HepG2 (cell line): ENCODE results near the gene CCDC154. TPM values are rescaled to one million over a fixed set of nuclear protein-coding genes. Genes with fewer than 3 reads are reported as not detected.

ENCODE experiments used
- ATAC-seq: fragments of 200-7000 bp; cut with Tn5 transposase; 3 replicates; pipeline ENCODE4 v1.9.1; 2020; ENCODE audit warnings: mild to moderate bottlenecking, moderate library complexity
- BruUV-seq: library from RNA; stranded (reverse); fragments of 400-500 nt; replicated peaks from 2 replicates; lab custom pipeline; 2021; lab: Mats Ljungman, UMichigan
- CTCF ChIA-PET: fragments of 300-600 bp; formaldehyde crosslinking; extraction: SDS; loops from one replicate; lab custom pipeline; 2021; ENCODE audit warnings: low total read pairs, inconsistent platforms, low intra/inter-chr PET ratio; lab: Yijun Ruan, JAX
- POLR2A ChIA-PET: fragments of 350-600 bp; sonication (Branson Sonifier 250); formaldehyde crosslinking; loops from one replicate; lab custom pipeline; 2020; ENCODE audit warnings: antibody characterized with exemption, inconsistent platforms; lab: Yijun Ruan, JAX
- DNase-seq: peaks from one replicate; pipeline ENCODE4 v3.0.0-alpha.2; 2015; ENCODE audit warnings: low spot score
- FAIRE-seq: peaks from 3 replicates; lab custom pipeline; 2011; peaks lifted over from hg19 to GRCh38; lab: Jason Lieb, UNC
- H2AFZ ChIP-seq: one replicate; pipeline ENCODE4 v1.6.1; 2011; ENCODE audit warnings: low read length, inconsistent platforms
- H3K27ac ChIP-seq: fragments of 300-600 bp; 3 replicates; pipeline ENCODE4 v1.8.0; 2011; ENCODE audit warnings: mixed run types, mild to moderate bottlenecking, mixed read lengths, low read length, inconsistent platforms; ENCODE audit not compliant: insufficient read depth; ENCODE audit errors: extremely low read length
- H3K27me3 ChIP-seq, 2 experiments: fragments of 200-600 bp in 1 of 2; 2 replicates in 1 of 2; 3 replicates in 1 of 2; pipeline versions ENCODE4 v1.6.0 to v1.8.0; 2011; ENCODE audit warnings: low read length in 2 of 2, mild to moderate bottlenecking in 2 of 2, moderate library complexity in 2 of 2, inconsistent platforms in 1 of 2; ENCODE audit not compliant: insufficient read depth in 2 of 2, control insufficient read depth in 1 of 2
- H3K36me3 ChIP-seq, 2 experiments: fragments of 200-600 bp in 1 of 2; replicated peaks in 1 of 2; 2 replicates in 1 of 2; 3 replicates in 1 of 2; pipeline versions ENCODE4 v1.5.1 to v1.8.0; 2011; ENCODE audit warnings: low read length in 2 of 2, inconsistent platforms in 1 of 2; ENCODE audit not compliant: insufficient read depth in 2 of 2, control insufficient read depth in 1 of 2
- H3K4me1 ChIP-seq: 2 replicates; pipeline ENCODE4 v1.5.1; 2012; ENCODE audit warnings: low read length, inconsistent platforms; ENCODE audit not compliant: insufficient read depth
- H3K4me2 ChIP-seq: 2 replicates; pipeline ENCODE4 v1.6.0; 2011; ENCODE audit warnings: low read depth, low read length, inconsistent platforms
- H3K4me3 ChIP-seq, 3 experiments: fragments of 200-600 bp in 1 of 3; sonication (generic), shearing (Covaris generic) in 1 of 3; replicated peaks in 1 of 3; 2 replicates each; pipeline ENCODE4 v1.5.1; 2011 to 2016; ENCODE audit warnings: low read length in 3 of 3, inconsistent platforms in 2 of 3, low read depth in 2 of 3, mild to moderate bottlenecking in 2 of 3, control low read depth in 1 of 3, mixed read lengths in 1 of 3; ENCODE audit not compliant: insufficient read depth in 1 of 3
- H3K79me2 ChIP-seq: one replicate; pipeline ENCODE4 v1.6.1; 2011; ENCODE audit warnings: low read length, inconsistent platforms; ENCODE audit not compliant: insufficient read depth
- H3K9ac ChIP-seq: 2 replicates; pipeline ENCODE4 v1.6.0; 2011; ENCODE audit warnings: mild to moderate bottlenecking, low read depth, low read length, inconsistent platforms; ENCODE audit not compliant: insufficient read depth
- H3K9me3 ChIP-seq: 2 replicates; pipeline ENCODE4 v1.5.1; 2012; ENCODE audit warnings: mild to moderate bottlenecking, low read length
- H4K20me1 ChIP-seq: 2 replicates; pipeline ENCODE4 v1.6.0; 2011; ENCODE audit warnings: inconsistent platforms, mild to moderate bottlenecking, low read length, moderate library complexity; ENCODE audit not compliant: insufficient read depth
- AHDC1 ChIP-seq: sonication (generic); formaldehyde crosslinking; IDR thresholded peaks from 2 replicates; pipeline ENCODE4 v1.5.1; 2020; ENCODE audit warnings: mild to moderate bottlenecking, missing genetic modification reagents, borderline replicate concordance
- CREB3 ChIP-seq: sonication (generic); formaldehyde crosslinking; IDR thresholded peaks from 2 replicates; pipeline ENCODE4 v1.5.0; 2020; ENCODE audit warnings: missing genetic modification reagents
- GTF2F1 ChIP-seq: fragments of 150-350 bp; IDR thresholded peaks from 2 replicates; pipeline ENCODE4 v1.6.1; 2014; ENCODE audit warnings: low read length
- KDM2A ChIP-seq: sonication (generic); formaldehyde crosslinking; IDR thresholded peaks from 2 replicates; pipeline ENCODE4 v1.4.0; 2020; ENCODE audit warnings: low read depth, missing genetic modification reagents, borderline replicate concordance
- MED8 ChIP-seq: sonication (generic); formaldehyde crosslinking; IDR thresholded peaks from 2 replicates; pipeline ENCODE4 v1.8.1; 2023; ENCODE audit warnings: mild to moderate bottlenecking, missing genetic modification reagents; ENCODE audit not compliant: insufficient replicate concordance
- MIER2 ChIP-seq: IDR thresholded peaks from 2 replicates; pipeline ENCODE4 v1.6.1; 2016; ENCODE audit warnings: missing biosample characterization, missing genetic modification reagents
- REL ChIP-seq: sonication (generic); formaldehyde crosslinking; conservative IDR thresholded peaks from 2 replicates; pipeline ENCODE4 v1.8.0; 2022; ENCODE audit warnings: mild to moderate bottlenecking, missing genetic modification reagents, moderate library complexity
- SPEN ChIP-seq: sonication (generic); formaldehyde crosslinking; IDR thresholded peaks from 2 replicates; pipeline ENCODE4 v1.5.1; 2020; ENCODE audit warnings: low read depth, mild to moderate bottlenecking, missing genetic modification reagents
- TOPORS ChIP-seq: sonication (generic); formaldehyde crosslinking; IDR thresholded peaks from 2 replicates; pipeline ENCODE4 v1.8.0; 2023; ENCODE audit warnings: mild to moderate bottlenecking, missing genetic modification reagents
- ZIK1 ChIP-seq: sonication (generic); formaldehyde crosslinking; IDR thresholded peaks from 2 replicates; pipeline ENCODE4 v1.5.0; 2020; ENCODE audit warnings: mild to moderate bottlenecking, low read depth, missing genetic modification reagents, borderline replicate concordance
- ZNF3 ChIP-seq: IDR thresholded peaks from 2 replicates; pipeline ENCODE4 v1.7.0; 2017; ENCODE audit warnings: inconsistent platforms
- ZNF496 ChIP-seq: sonication (generic); formaldehyde crosslinking; IDR thresholded peaks from 2 replicates; pipeline ENCODE4 v1.8.1; 2023; ENCODE audit warnings: mild to moderate bottlenecking, moderate library complexity, missing genetic modification reagents; ENCODE audit not compliant: insufficient replicate concordance
- ZNF607 ChIP-seq: sonication (generic); formaldehyde crosslinking; IDR thresholded peaks from 2 replicates; pipeline ENCODE4 v1.5.1; 2020; ENCODE audit warnings: missing genetic modification reagents, mild to moderate bottlenecking, borderline replicate concordance
- ZNF615 ChIP-seq: sonication (generic); formaldehyde crosslinking; IDR thresholded peaks from 2 replicates; pipeline ENCODE4 v1.5.0; 2020; ENCODE audit warnings: mild to moderate bottlenecking, missing genetic modification reagents, borderline replicate concordance
- ZNF749 ChIP-seq: sonication (generic); formaldehyde crosslinking; IDR thresholded peaks from 2 replicates; pipeline ENCODE4 v1.8.0; 2022; ENCODE audit warnings: mild to moderate bottlenecking, missing genetic modification reagents, moderate library complexity, borderline replicate concordance
- ZNF775 ChIP-seq: sonication (generic); formaldehyde crosslinking; IDR thresholded peaks from 2 replicates; pipeline ENCODE4 v1.4.0; 2020; ENCODE audit warnings: missing genetic modification reagents, mild to moderate bottlenecking, moderate library complexity, borderline replicate concordance
- ZNF788 ChIP-seq: sonication (generic); formaldehyde crosslinking; IDR thresholded peaks from 2 replicates; pipeline ENCODE4 v1.5.0; 2020; ENCODE audit warnings: mild to moderate bottlenecking, missing genetic modification reagents, borderline replicate concordance
- WGBS: methylation state at CpG from one replicate; pipeline ENCODE4 v1.1.6; 2017; ENCODE audit warnings: low lambda C conversion rate; 5-methylcytosine and 5-hydroxymethylcytosine counted together
- in situ Hi-C: cut with HindIII; loops from 2 replicates; pipeline ENCODE4 v1.10.0; 2017; ENCODE audit warnings: low pct_unique_long_range_greater_than_20kb; ENCODE audit not compliant: extremely low pct_ligation_motif_present
- intact Hi-C: fragments of 100-400 bp; cut with micrococcal nuclease; formaldehyde crosslinking; loops from one replicate; pipeline ENCODE4 v1.10.0; 2022; ENCODE audit not compliant: unreplicated experiment
- polyA plus RNA-seq, 8 experiments: library from polyadenylated mRNA; depleted of rRNA in 3 of 8; stranded (reverse) in 7 of 8; unstranded in 1 of 8; fragments of >200 nt; fragmentation: Illumina TruSeq in 4 of 8; extraction: Trizol in 4 of 8; gene quantifications; 2 replicates each; pipeline versions ENCODE4 v1.2.1 to v1.2.3, GENCODE V29; 2011 to 2016; ENCODE audit warnings: low read depth in 4 of 8, missing spikeins in 1 of 8, mixed read lengths in 1 of 8; ENCODE audit not compliant: insufficient read depth in 1 of 8
- total RNA-seq, 5 experiments: library from RNA; depleted of rRNA; stranded (reverse); fragments of >200 nt; fragmentation: Illumina TruSeq; extraction: Trizol; gene quantifications; 2 replicates each; pipeline ENCODE4 v1.2.3, GENCODE V29; 2016; ENCODE audit warnings: low read depth in 1 of 5
- TF ChIP-seq, protein P1 (sequence below): sonication (generic); formaldehyde crosslinking; IDR thresholded peaks from 2 replicates; pipeline ENCODE4 v1.4.0; 2020; ENCODE audit warnings: low read depth, mild to moderate bottlenecking, missing genetic modification reagents

CCDC154 gene
- total and polyA plus RNA-seq, 2 of the 13 experiments (the other 11 are each of a cell fraction or from before 2014, with no cell fraction given) = 0.92 to 1.5 TPM

DNA sequence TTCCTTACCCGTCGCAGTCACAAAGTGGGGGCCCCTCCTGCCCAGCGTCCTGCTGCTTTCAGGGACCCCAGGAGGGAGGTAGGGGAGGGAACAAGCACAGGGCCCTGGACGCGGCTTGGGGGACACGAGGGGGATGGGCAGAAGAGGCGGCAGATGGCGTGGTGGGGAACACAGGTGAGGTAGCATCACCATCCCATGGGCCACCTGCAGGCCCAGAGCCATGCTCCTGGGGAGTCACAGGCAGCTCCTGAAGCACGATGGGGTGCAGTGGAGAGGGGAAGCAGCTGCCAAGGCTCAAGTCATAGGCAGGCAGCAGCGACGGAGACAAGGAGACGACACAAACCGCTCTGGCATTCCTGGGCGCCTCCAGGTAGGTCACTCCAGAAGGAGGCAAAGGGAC lies 40.6 kb downstream of the CCDC154 start:
- FAIRE-seq (no peak), ATAC-seq (no peak), DNase-seq (no peak)
- no peak overlapping the region for H3K27ac ChIP-seq
- no peaks in the 10 kb centered on the region for H3K9me3 ChIP-seq
- peaks cover 6% of the 10 kb centered on the region for H3K4me1 ChIP-seq
- in situ Hi-C loops (no loop called here), intact Hi-C loops (no loop called here)
- no peak overlapping the region for H3K9ac ChIP-seq
- no TSS peak for BruUV-seq
- CTCF ChIA-PET = no interaction called here
- no peak overlapping the region for H3K4me2 ChIP-seq
- POLR2A ChIA-PET = no interaction called here
- H3K27me3 ChIP-seq = no peaks in the 10 kb centered on the region
- peaks cover 10 to 11% of the 10 kb centered on the region in 2 experiments; a peak in 4 of 5 replicates for H3K36me3 ChIP-seq
- peaks cover 5% of the 10 kb centered on the region for H3K79me2 ChIP-seq
- peaks cover 10% of the 10 kb centered on the region; the same call in 1 of the 2 replicates for H4K20me1 ChIP-seq
- H2AFZ ChIP-seq = no peak overlapping the region
- 86% methylated on average over 14 of the region's 14 CpGs for WGBS
- no peak overlapping the region for H3K4me3 ChIP-seq
- TF ChIP-seq ZNF788 = no peak
- TF ChIP-seq SPEN (CRISPR knock-in tag) = no peak
- TF ChIP-seq ZNF749 (CRISPR knock-in tag) = no peak
- TF ChIP-seq MIER2 (CRISPR knock-in tag) = no peak
- no peak for TF ChIP-seq ZNF607 (CRISPR knock-in tag)
- no peak for TF ChIP-seq ZNF3
- no peak for TF ChIP-seq ZNF496 (CRISPR knock-in tag)
- no peak for TF ChIP-seq MED8 (CRISPR knock-in tag)
- no peak for TF ChIP-seq ZNF775
- no peak for TF ChIP-seq CREB3 (CRISPR knock-in tag)
- TF ChIP-seq KDM2A (CRISPR knock-in tag) = no peak
- TF ChIP-seq ZNF615 (CRISPR knock-in tag) = no peak
- TF ChIP-seq, protein P1, sequence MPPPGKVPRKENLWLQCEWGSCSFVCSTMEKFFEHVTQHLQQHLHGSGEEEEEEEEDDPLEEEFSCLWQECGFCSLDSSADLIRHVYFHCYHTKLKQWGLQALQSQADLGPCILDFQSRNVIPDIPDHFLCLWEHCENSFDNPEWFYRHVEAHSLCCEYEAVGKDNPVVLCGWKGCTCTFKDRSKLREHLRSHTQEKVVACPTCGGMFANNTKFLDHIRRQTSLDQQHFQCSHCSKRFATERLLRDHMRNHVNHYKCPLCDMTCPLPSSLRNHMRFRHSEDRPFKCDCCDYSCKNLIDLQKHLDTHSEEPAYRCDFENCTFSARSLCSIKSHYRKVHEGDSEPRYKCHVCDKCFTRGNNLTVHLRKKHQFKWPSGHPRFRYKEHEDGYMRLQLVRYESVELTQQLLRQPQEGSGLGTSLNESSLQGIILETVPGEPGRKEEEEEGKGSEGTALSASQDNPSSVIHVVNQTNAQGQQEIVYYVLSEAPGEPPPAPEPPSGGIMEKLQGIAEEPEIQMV (CRISPR knock-in tag) = no peak
- TF ChIP-seq TOPORS (CRISPR knock-in tag) = no peak
- TF ChIP-seq GTF2F1 = no peak
- TF ChIP-seq AHDC1 (CRISPR knock-in tag) = no peak
- no peak for TF ChIP-seq ZIK1
- no peak for TF ChIP-seq REL (CRISPR knock-in tag)
